Measurements from ENCODE around the gene KCNQ1OT1. TPM values are rescaled to one million over a fixed set of nuclear protein-coding genes. Genes with fewer than 3 reads are reported as not detected.

KCNQ1OT1 gene
- total and polyA plus RNA-seq, 4 donors = 0.05 to 4.9 (median 0.61) TPM

DNA sequence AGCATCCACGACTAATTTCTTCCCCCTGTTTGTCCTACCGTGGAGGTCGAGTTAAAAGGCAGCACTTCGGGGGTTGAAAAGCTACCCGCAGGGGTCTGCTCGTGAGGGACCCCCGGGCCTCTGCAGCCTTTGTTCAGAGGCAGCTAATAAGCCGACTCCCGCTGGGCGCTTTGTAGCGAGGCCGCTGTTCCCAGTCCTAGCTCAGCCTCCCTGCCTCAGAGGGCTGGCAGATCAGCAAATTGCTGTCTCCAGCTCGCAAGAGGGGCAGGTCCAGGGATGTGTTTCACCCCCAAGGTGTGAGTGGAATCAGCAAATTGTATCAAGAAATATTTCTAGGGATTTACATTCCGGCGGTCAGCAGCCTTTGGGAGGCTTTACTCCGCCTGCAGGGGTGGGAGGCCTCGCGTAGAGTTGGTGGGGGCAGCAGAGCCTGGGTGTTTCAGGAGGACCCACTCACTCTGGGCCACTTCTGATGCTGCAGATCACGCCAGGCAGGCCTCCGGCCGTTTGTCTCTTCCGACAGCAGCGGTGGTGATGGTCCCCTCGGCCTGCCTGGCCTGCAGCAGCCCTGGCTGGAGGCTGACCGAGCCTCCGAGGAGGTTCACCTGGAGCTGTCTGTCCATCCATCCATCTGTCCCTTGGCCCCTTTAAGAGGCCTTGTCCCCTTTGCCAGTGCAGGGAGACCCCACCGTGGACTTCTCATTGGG is 21.6 kb upstream of the KCNQ1OT1 start:
- no peaks in the 10 kb centered on the region for H3K4me1 ChIP-seq (ENCODE audit: control insufficient read depth in 4 of 4, insufficient read depth in 4 of 4, low read length in 3 of 4)
- DNase-seq (ENCODE audit: low spot score) = no peak
- no peak overlapping the region for H3K4me3 ChIP-seq (ENCODE audit: low read depth in 1 of 3, low read length in 3 of 3)
- TF ChIP-seq, protein P1, sequence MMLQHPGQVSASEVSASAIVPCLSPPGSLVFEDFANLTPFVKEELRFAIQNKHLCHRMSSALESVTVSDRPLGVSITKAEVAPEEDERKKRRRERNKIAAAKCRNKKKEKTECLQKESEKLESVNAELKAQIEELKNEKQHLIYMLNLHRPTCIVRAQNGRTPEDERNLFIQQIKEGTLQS (IDR thresholded peaks at IDR 0.05) = no peak
- TF ChIP-seq GABPA (IDR thresholded peaks at IDR 0.05 in 1 of 2, conservative IDR thresholded peaks at IDR 0.05 in 1 of 2) (no peak), NR2F2 (IDR thresholded peaks at IDR 0.05) (no peak), MAX (IDR thresholded peaks at IDR 0.05) (no peak), EGR1 (IDR thresholded peaks at IDR 0.05; ENCODE audit: low read depth in 2 of 2) (no peak), HNF4A (conservative IDR thresholded peaks at IDR 0.05) (no peak), ZBTB33 (IDR thresholded peaks at IDR 0.05) (no peak), FOXA2 (IDR thresholded peaks at IDR 0.05) (no peak), TAF1 (conservative IDR thresholded peaks at IDR 0.05) (no peak), RAD21 (IDR thresholded peaks at IDR 0.05) (no peak)
- TF ChIP-seq, protein P2, sequence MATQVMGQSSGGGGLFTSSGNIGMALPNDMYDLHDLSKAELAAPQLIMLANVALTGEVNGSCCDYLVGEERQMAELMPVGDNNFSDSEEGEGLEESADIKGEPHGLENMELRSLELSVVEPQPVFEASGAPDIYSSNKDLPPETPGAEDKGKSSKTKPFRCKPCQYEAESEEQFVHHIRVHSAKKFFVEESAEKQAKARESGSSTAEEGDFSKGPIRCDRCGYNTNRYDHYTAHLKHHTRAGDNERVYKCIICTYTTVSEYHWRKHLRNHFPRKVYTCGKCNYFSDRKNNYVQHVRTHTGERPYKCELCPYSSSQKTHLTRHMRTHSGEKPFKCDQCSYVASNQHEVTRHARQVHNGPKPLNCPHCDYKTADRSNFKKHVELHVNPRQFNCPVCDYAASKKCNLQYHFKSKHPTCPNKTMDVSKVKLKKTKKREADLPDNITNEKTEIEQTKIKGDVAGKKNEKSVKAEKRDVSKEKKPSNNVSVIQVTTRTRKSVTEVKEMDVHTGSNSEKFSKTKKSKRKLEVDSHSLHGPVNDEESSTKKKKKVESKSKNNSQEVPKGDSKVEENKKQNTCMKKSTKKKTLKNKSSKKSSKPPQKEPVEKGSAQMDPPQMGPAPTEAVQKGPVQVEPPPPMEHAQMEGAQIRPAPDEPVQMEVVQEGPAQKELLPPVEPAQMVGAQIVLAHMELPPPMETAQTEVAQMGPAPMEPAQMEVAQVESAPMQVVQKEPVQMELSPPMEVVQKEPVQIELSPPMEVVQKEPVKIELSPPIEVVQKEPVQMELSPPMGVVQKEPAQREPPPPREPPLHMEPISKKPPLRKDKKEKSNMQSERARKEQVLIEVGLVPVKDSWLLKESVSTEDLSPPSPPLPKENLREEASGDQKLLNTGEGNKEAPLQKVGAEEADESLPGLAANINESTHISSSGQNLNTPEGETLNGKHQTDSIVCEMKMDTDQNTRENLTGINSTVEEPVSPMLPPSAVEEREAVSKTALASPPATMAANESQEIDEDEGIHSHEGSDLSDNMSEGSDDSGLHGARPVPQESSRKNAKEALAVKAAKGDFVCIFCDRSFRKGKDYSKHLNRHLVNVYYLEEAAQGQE (IDR thresholded peaks at IDR 0.05) = no peak
- WGBS = 82% methylated on average over 27 of the region's 27 CpGs
- H3K36me3 ChIP-seq (ENCODE audit: control insufficient read depth in 4 of 4, insufficient read depth in 3 of 4, low read depth in 1 of 4, low read length in 3 of 4) = no peaks in the 10 kb centered on the region
- H3K27ac ChIP-seq (ENCODE audit: low read depth in 1 of 2, low read length in 2 of 2) = no peak overlapping the region
- H3K9me3 ChIP-seq (ENCODE audit: control insufficient read depth in 4 of 4, low read length in 3 of 4) = no peaks in the 10 kb centered on the region
- H3K9ac ChIP-seq (ENCODE audit: low read depth in 1 of 2, low read length in 2 of 2) = no peak overlapping the region
- no peaks in the 10 kb centered on the region for H3K27me3 ChIP-seq (ENCODE audit: control insufficient read depth in 4 of 4, insufficient read depth in 4 of 4, low read length in 3 of 4)

GRCh38 chr11:2719831-2720590 is 20.2 kb upstream of the KCNQ1OT1 start:
- TF ChIP-seq YY1 (IDR thresholded peaks at IDR 0.05) (no peak), CTCF (IDR thresholded peaks at IDR 0.05; ENCODE audit: low read depth, low read length, missing input control) (no peak), RXRA (IDR thresholded peaks at IDR 0.05) (no peak), MAX (IDR thresholded peaks at IDR 0.05) (no peak), JUND (IDR thresholded peaks at IDR 0.05) (no peak), GABPA (IDR thresholded peaks at IDR 0.05 in 1 of 2, conservative IDR thresholded peaks at IDR 0.05 in 1 of 2) (no peak), TAF1 (conservative IDR thresholded peaks at IDR 0.05) (no peak), ZBTB33 (IDR thresholded peaks at IDR 0.05) (no peak), SP1 (IDR thresholded peaks at IDR 0.05) (no peak), NR2F2 (IDR thresholded peaks at IDR 0.05) (no peak)
- TF ChIP-seq, protein P1 (IDR thresholded peaks at IDR 0.05) = no peak
- Histone ChIP-seq H3K36me3 (ENCODE audit: control insufficient read depth in 4 of 4, insufficient read depth in 3 of 4, low read depth in 1 of 4, low read length in 3 of 4) (no peaks in the 10 kb centered on the region), H3K4me3 (ENCODE audit: low read depth in 1 of 3, low read length in 3 of 3) (no peak overlapping the region), H3K9ac (ENCODE audit: low read depth in 1 of 2, low read length in 2 of 2) (no peak overlapping the region), H3K27ac (ENCODE audit: low read depth in 1 of 2, low read length in 2 of 2) (no peak overlapping the region), H3K4me1 (ENCODE audit: control insufficient read depth in 4 of 4, insufficient read depth in 4 of 4, low read length in 3 of 4) (no peaks in the 10 kb centered on the region), H3K27me3 (ENCODE audit: control insufficient read depth in 4 of 4, insufficient read depth in 4 of 4, low read length in 3 of 4) (no peaks in the 10 kb centered on the region), H3K9me3 (ENCODE audit: control insufficient read depth in 4 of 4, low read length in 3 of 4) (no peaks in the 10 kb centered on the region)
- DNase-seq (ENCODE audit: low spot score) = no peak
- 86% methylated on average over 17 of the region's 17 CpGs for WGBS
